GM12878 (cell line): ENCODE results near the gene WHRN. TPM values are rescaled to one million over a fixed set of nuclear protein-coding genes. Genes with fewer than 3 reads are reported as not detected.
A peak's percentile ranks its signal among the peaks of the same experiment; 100 is the strongest.

Experiments
- ATAC-seq: fragments of 200-7000 bp; cut with Tn5 transposase; 3 replicates; pipeline ENCODE4 v1.9.1; 2020; ENCODE audit warnings: mild to moderate bottlenecking, moderate library complexity
- BruUV-seq: library from RNA; stranded (reverse); fragments of 400-500 nt; replicated peaks from 2 replicates; lab custom pipeline; 2021; lab: Mats Ljungman, UMichigan
- CTCF ChIA-PET: fragments of 300-600 bp; sonication (Branson Sonifier 250); formaldehyde crosslinking; extraction: SDS; loops from one replicate; lab custom pipeline; 2021; ENCODE audit warnings: inconsistent platforms; lab: Yijun Ruan, JAX
- POLR2A ChIA-PET: fragments of 350-600 bp; formaldehyde crosslinking; extraction: SDS; loops from one replicate; lab custom pipeline; 2021; ENCODE audit warnings: inconsistent platforms; lab: Charles Lee
- RAD21 ChIA-PET: fragments of 300-600 bp; sonication (Branson Sonifier 250); formaldehyde crosslinking; loops from one replicate; lab custom pipeline; 2023; ENCODE audit warnings: antibody characterized with exemption; ENCODE audit not compliant: unreplicated experiment; lab: Charles Lee
- SMC1A ChIA-PET: fragments of 300-600 bp; sonication (Branson Sonifier 250); formaldehyde crosslinking; loops from one replicate; lab custom pipeline; 2023; ENCODE audit not compliant: unreplicated experiment, uncharacterized antibody; lab: Charles Lee
- DNase-seq: peaks from one replicate; pipeline ENCODE4 v3.0.0-alpha.2; 2011; ENCODE audit warnings: low read depth, low spot score
- FAIRE-seq: peaks from 3 replicates; lab custom pipeline; 2011; peaks lifted over from hg19 to GRCh38; lab: Jason Lieb, UNC
- H2AFZ ChIP-seq: 2 replicates; pipeline ENCODE4 v1.6.0; 2011; ENCODE audit warnings: low read depth, low read length, control low read depth; ENCODE audit not compliant: control insufficient read depth
- H3K27ac ChIP-seq: 2 replicates; pipeline ENCODE4 v1.5.1; 2011; ENCODE audit warnings: control low read depth; ENCODE audit not compliant: control insufficient read depth, insufficient read depth
- H3K27me3 ChIP-seq, 2 experiments: replicated peaks in 1 of 2; 2 replicates each; pipeline versions ENCODE4 v1.6.0 to v1.6.1; 2011; ENCODE audit warnings: low read length in 1 of 2; ENCODE audit not compliant: control insufficient read depth in 2 of 2, insufficient read depth in 2 of 2
- H3K36me3 ChIP-seq, 2 experiments: 2 replicates each; pipeline ENCODE4 v1.5.1; 2011; ENCODE audit warnings: low read length in 1 of 2; ENCODE audit not compliant: control insufficient read depth in 2 of 2, insufficient read depth in 2 of 2
- H3K4me1 ChIP-seq: 2 replicates; pipeline ENCODE4 v1.6.1; 2011; ENCODE audit warnings: mild to moderate bottlenecking, low read length, moderate library complexity, mixed read lengths; ENCODE audit not compliant: control insufficient read depth, insufficient read depth
- H3K4me2 ChIP-seq: 2 replicates; pipeline ENCODE4 v1.6.0; 2011; ENCODE audit warnings: control low read depth; ENCODE audit not compliant: control insufficient read depth, insufficient read depth
- H3K4me3 ChIP-seq: fragments of 200-600 bp; sonication (generic); 2 replicates; pipeline ENCODE4 v1.5.1; 2016
- H3K79me2 ChIP-seq: 2 replicates; pipeline ENCODE4 v1.6.0; 2011; ENCODE audit warnings: low read length; ENCODE audit not compliant: control insufficient read depth, insufficient read depth
- H3K9ac ChIP-seq: 2 replicates; pipeline ENCODE4 v1.8.0; 2011; ENCODE audit warnings: low read length, control low read depth, mixed read lengths; ENCODE audit not compliant: control insufficient read depth, insufficient read depth
- H3K9me3 ChIP-seq: replicated peaks from 3 replicates; pipeline ENCODE4 v1.5.1; 2011; ENCODE audit warnings: mild to moderate bottlenecking, low read length; ENCODE audit not compliant: control insufficient read depth, insufficient read depth
- H4K20me1 ChIP-seq: 2 replicates; pipeline ENCODE4 v1.6.0; 2011; ENCODE audit not compliant: control insufficient read depth, insufficient read depth
- DPF2 ChIP-seq: fragments of 450-650 bp; IDR thresholded peaks from 2 replicates; pipeline ENCODE4 v1.6.1; 2017; ENCODE audit warnings: mild to moderate bottlenecking
- E2F8 ChIP-seq: fragments of 450-650 bp; IDR thresholded peaks from 2 replicates; pipeline ENCODE4 v1.6.1; 2018; ENCODE audit warnings: mild to moderate bottlenecking, low read depth, moderate library complexity; ENCODE audit not compliant: partially characterized antibody
- POLR2AphosphoS2 ChIP-seq: IDR thresholded peaks from 2 replicates; pipeline ENCODE4 v1.6.1; 2011; ENCODE audit warnings: low read depth, mild to moderate bottlenecking, low read length, improper control_type of control experiment, moderate library complexity
- WGBS: methylation state at CpG from one replicate; pipeline ENCODE4 v1.1.6; 2016; ENCODE audit warnings: low lambda C conversion rate; ENCODE audit not compliant: insufficient replicate concordance, insufficient coverage; ENCODE audit errors: missing lambda C conversion rate; 5-methylcytosine and 5-hydroxymethylcytosine counted together
- in situ Hi-C: fragments of 300-500 bp; cut with MboI; formaldehyde crosslinking; loops from 9 replicates; pipeline ENCODE4 v1.14.3; 2018; ENCODE audit warnings: mixed read lengths
- intact Hi-C: fragments of 100-400 bp; cut with micrococcal nuclease; formaldehyde crosslinking; loops from one replicate; pipeline ENCODE4 v1.14.2; 2022; ENCODE audit not compliant: unreplicated experiment
- polyA plus RNA-seq, 11 experiments: library from polyadenylated mRNA; depleted of rRNA in 4 of 11; unstranded in 6 of 11; stranded (reverse) in 5 of 11; fragments of >200 nt; fragmentation: Nextera tagmentation in 4 of 11; fragmentation: Illumina TruSeq in 1 of 11; extraction: Ambion mirVana in 4 of 11; extraction: Trizol in 1 of 11; gene quantifications; 1 replicate in 1 of 11; 2 replicates in 10 of 11; pipeline versions ENCODE4 v1.2.1 to v1.2.3, GENCODE V29; 2011 to 2016; ENCODE audit warnings: inconsistent platforms in 2 of 11, missing spikeins in 2 of 11, low read depth in 1 of 11
- total RNA-seq, 4 experiments: library from RNA; depleted of rRNA in 3 of 4; stranded (reverse); fragments of >200 nt in 3 of 4; fragmentation: Illumina TruSeq in 1 of 4; extraction: Trizol in 1 of 4; gene quantifications; 2 replicates each; pipeline versions ENCODE4 v1.2.1 to v1.2.3, GENCODE V29; 2013 to 2021

Gene WHRN
- total and polyA plus RNA-seq, 10 of the 15 experiments (the other 5 are each of a cell fraction or from before 2014, with no cell fraction given): 0.04 to 18.2 (median 0.68) TPM; not detected in 1

- ATAC-seq (no peak), DNase-seq (no peak), FAIRE-seq (no peak)
- Histone ChIP-seq H3K4me1 (peaks cover 40% of the 10 kb centered on the region), H3K9ac (no peak overlapping the region), H3K4me3 (no peak overlapping the region), H3K79me2 (peaks cover 3% of the 10 kb centered on the region), H3K36me3 (peaks cover 49 to 54% of the 10 kb centered on the region in 2 experiments), H4K20me1 (peaks cover 2% of the 10 kb centered on the region; the same call in 1 of the 2 replicates), H2AFZ (no peak overlapping the region), H3K27ac (0 out of 2 replicates have a peak overlapping the region, but pooled peaks have one; percentile 21), H3K27me3 (no peaks in the 10 kb centered on the region), H3K4me2 (no peak overlapping the region), H3K9me3 (no peaks in the 10 kb centered on the region)
- BruUV-seq: no TSS peak
- WGBS: 0% methylated on average over 2 of the region's 2 CpGs
- ChIA-PET CTCF (interaction anchor here (1.5 to 7.4 kb wide), 2 partner anchors 24 to 33 kb away, joined by 3 to 108 read pairs; partner anchors contain the start of gene AKNA), SMC1A (interaction anchor here (1.1 to 13.9 kb wide), 4 partner anchors 16 to 42 kb away, joined by 4 to 327 read pairs (median 6); partner anchors contain the start of gene AKNA), RAD21 (interaction anchor here (0.6 to 12.9 kb wide), 2 partner anchors 24 to 25 kb away, joined by 3 to 251 read pairs; partner anchors contain the start of gene AKNA), POLR2A (interaction anchor here (1.1 to 13.2 kb wide), 5 partner anchors 8 to 24 kb away, joined by 4 to 312 read pairs (median 7); partner anchors contain the start of gene AKNA)
- intact Hi-C loops (no loop called here), in situ Hi-C loops (no loop called here)
- peak; percentile 36; the same call in 1 of the 2 replicates for TF ChIP-seq POLR2AphosphoS2
- no peak for TF ChIP-seq E2F8
- TF ChIP-seq DPF2: no peak
Measured at GRCh38 chr9:114363424-114363823, 141.8 kb downstream of the WHRN start.
